ENCODE measurements around the gene AGTRAP.

The AGTRAP gene

DNA sequence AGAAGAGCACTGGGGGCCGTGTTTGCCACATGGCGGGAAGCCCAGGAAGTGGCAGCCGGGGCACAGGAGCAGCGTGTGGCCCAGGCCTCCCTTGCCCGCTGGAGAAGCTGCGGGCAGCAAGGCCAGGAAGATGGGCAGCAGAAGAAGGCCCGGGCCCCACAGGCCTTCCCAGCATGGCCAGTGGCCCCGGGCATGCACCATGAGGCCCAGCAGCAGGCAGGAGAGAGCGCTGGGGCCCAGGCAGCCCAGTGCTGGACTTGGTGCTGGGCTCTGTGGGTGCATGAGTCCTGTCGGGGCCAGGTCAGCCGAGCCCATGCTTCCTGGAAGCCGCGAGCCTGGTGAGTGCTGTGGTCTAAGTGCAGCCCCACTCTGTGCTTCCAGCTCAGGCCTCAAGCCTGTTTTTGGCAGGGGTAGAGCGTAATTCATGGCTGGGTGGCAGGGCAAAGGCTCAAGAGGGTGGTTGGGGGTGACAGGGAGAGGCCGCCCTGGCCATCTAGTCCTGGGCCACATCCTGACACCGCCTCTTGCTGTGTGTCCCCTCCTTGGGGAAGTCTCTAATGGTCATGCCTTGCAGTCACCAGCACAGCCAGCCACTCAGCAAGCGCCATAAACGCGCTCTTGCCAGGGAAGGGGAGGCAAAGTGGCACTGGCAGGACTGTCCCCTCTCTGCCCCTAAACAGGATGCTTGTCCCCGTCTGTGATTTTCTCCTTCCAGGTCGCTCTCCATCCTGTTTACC, 48.5 kb downstream of the AGTRAP start:
- DNase-seq (ENCODE audit: low read depth in 2 of 2): no peak

DNA sequence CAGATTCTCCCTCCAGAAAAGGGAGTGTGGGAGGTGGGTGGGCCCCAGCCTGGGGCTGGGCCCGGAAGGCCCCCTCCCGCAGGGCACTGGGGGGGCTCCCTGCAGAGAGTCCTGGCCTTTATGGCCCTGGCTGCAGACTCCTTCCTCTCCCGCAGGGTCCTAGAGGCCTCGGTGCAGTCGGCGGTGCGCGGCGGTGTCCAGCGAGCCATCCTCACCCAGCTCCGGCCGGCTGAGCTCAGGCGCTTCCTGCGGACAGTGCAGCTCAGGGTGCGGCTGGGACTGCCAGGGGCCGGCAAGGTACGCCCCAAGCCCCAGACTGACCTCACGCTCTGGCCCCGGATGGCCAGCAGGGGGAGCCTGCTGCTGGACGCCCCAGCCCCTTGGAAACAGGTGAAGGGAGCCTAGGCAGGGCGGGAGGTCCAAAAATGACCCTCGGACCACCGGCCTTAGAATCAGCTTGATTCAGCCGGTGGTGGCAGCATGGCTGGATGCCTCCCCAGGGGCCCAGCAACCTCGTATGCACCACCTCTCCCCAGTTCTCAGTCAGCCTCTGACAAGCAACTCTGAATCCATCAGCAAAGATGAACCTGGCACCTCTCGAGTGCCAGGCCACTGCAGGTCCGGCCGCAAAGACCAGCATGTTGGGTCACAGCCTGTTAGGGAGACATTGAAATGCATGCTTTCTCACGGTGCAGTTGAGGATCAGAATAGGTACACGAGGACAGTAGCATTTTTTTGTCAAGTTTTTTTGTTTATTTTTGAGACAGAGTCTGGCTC, 49.2 kb downstream of the AGTRAP start:
- DNase-seq (ENCODE audit: low read depth in 2 of 2): peak in 1 of 2 donors; percentile 30

DNA sequence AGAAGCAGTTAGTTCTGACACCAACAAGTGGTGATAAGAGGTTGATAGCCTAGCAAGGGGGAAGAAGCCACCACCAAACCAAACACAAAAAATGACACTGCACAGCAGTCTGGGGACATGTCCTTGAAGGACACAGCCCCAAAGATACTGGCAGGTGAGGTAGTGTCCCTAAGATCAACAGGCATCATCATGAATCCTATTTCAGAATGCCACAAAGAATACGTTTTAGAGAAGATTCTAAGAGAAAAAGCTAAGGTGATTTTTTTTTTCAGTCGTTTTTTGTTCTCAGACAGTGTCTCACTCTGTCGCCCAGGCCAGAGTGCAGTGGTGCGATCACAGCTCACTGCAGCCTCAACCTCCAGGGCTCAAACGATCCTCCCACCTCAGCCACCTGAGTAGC, 50.2 kb downstream of the AGTRAP start:
- no peak for DNase-seq (ENCODE audit: low read depth in 2 of 2)

DNA sequence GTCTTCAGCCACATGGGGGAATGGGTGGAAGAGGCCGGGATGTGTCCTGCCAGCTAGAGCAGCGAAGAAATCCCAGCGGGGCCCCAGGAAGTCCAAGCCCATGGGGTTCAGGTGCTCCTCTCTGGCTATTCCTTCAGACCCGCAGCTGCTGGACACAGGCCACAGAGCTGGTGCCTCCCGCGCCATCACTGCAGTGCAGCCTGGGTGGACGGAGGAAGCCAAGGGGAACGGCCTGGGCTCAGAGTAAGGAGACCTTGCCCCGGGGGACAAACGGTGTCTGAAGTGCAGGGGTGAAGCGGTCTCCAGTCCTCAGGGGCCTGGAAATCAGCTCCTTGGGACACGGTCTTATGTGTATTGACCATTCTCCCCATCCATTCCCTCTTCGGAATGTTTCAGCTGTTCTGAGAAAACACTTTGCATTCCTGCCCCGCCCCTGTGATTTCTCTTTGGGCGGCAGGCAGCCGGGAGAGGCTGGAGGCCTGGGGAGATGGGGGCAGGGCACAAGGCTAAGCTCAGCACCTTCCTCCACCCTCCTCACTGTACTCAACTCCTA, 51.4 kb downstream of the AGTRAP start:
- DNase-seq (ENCODE audit: low read depth in 2 of 2): no peak

DNA sequence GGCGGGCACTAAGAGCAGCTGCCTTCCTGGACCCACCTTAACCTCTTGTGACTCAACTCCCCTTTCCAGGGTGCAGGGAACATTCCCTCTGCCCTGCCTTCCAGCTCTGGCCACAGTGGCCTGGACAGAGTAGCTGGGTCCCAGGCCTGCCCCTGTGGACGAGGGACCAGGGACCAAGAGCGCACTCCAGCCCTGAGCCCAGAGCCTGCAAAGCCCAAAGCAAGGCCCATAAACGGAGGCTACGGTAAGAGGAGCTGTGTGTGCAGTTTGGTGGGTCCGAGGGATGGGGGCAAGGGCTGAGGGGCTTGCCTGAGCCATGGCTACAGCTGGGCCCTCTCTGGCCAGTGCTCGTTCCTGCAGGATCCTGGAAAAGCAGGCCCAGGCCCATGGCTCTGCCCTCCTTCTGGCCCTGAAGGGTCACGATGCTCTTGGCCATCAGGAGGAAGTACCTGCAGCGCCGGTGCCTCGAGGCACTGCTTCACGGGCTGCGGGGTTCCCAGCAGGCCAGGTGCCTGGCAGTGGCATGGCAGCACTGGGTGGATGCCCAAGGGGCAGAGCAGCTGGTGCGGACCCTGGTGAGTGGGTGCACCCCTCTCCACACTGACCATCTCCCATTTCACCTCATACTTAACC, 52.0 kb downstream of the AGTRAP start:
- DNase-seq (ENCODE audit: low read depth in 2 of 2): no peak

DNA sequence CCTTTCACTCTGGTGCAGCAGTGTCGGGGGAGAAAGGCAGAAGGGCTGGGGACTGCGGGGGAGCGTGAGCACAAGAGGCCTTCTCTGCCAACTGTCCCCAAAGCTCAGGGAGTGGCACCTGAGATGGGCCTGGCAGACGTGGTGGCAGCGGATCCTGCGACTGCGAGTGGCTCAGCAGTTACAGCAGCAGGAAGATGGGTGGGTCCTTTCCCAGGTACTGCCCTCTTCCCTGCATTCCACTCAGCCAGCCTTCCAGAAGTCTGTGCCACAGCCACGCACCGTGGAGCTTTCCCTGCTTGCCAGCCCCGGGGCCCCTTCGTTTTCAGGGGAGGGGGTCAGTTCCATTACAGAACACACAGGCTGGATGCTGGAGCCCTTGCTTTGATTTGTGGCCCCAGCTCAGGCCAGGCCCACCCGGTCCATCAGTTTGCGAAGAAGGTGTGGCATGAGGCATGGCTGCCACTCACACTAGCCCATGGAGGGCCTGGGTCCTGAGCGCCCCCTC, 52.7 kb downstream of the AGTRAP start:
- DNase-seq (ENCODE audit: low read depth in 2 of 2): no peak

DNA sequence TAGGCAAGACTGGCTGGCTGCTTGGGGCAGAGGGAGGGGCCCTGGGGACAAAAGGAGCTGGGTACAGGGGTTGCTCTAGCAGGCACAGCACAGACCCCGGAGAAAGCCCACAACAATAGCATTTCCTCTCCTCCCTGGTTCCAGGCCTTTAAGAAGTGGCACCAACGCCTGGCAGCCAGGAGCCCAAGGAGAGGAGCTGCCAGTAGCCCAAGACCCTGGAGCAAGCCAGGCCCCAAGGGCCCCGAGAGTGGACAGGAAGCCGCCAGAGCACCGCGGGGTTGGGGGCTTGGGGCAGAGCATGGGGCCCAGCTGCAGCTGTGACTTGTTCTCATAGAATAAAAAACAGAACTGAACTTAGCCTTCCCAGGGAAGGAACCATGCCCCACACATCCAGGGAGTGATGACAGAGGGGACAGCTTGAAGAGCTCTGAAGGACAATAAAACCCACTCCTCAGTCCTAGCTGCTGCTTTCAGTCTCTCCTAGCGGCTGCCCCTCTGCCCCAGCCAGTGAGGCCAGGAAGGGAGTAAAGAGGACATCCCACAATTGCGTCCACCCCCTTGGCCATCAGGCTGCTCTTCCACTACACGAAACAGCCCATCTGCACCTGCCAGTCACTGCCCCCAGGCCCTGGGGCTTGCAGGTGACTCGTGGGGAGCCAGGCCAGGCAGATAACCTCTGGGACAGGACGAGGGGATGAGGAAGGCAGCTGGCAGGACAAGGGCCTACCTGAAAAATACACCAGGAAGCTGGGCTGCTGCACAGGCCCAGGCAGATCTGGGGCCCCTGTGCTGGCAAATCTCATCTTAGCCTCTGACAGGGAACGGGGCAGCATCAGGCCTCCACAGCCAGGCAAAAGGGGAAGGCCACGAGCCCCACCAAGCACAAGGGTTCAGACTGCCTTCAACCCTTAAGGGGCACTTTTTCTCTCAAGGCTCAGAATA, 53.5 kb downstream of the AGTRAP start:
- no peak for DNase-seq (ENCODE audit: low read depth in 2 of 2)

DNA sequence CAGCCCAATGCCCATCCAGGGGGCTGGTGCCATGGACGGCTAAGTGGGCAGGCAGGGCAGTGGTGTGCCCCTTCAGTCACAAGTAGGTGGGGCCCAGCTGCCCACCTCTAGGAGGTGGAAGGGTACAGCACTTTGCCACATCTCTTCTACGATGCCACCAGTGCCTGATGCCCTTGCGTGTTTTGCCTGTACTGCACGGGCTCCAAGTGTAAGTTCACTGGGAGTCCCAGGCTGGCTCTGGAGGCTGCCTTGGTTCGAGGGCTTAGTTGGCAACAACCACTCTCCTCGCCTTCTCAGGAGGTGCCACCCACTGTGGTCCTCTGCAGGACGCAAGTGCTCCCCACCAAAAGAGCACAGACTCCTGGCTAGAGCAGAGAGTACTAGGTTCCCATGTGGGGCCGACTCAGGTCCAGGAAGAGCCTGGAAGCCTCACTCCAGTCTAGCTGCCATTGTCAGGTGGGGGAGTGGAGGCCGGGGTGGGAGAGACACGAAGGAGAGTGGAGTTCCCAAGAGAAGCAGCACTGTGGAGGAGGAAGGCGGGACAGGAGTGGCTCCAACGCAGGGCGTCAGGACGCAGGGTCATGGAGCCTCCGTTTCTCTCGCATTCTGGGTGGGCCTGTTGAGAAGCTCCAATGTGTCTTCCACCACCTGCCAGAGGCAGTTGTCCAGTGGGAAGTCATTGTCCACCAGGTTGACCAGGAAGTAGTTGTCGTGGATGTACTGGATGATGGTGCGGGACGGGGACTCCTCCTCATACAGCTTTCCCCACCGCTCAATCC, 54.4 kb downstream of the AGTRAP start:
- DNase-seq (ENCODE audit: low read depth in 2 of 2): no peak

DNA sequence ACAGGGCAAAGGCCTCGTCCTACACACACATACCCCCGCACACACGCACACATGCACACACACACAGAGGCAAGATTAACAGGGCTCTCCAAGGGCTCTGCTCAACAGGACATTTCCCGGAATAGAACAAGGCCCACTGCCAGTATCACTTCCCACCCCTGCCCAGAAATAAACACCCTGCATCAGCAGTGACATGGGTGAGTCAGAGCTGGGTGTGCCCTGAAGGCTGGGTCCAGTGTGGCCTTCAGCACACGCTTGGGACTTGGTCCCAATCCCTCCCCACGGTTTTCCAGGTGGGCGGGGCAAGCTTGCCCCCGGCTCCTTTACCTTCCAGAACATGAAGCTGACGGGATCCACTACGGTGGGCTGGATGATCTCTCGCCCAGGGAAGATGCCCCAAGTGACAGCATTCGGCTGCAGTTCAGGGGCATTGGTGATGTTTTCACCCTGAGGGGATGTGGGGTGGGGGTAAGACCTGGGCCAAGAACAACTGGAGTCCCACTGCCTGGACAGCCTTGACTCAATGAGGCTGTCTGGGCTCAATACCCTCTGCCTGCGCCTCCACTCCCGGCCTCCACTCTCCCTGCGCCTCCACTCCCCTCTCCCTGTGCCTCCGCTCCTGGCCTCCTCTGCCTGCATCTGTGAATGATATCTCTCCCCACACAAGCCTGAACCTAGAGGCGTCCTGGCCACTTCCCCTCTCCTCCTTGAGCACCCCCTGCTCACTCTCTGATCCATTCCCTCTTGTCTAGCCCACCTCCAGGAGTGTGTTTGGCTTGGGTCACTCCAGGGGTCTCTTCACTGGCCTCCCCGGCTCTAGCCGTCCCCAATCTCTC, 55.2 kb downstream of the AGTRAP start:
- no peak for DNase-seq (ENCODE audit: low read depth in 2 of 2)

DNA sequence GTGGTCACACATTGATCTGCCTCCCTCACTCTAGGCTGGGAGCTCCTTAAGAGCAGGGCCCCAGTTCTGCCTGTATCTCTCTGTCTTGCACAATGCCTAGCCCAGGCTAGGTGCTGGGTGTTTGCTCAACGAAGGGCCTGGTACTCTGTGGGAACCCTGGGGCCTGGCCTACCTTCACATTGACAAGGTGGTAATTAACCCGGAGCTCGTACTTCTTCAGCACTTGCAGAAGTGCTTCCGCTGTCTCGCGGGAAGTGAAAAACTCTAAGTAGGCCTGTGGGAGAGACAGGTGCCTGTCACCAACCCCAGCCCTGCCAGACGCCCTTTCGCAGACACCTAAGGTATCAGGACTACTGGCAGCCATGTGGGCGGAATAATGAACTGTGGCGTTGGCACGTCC, 56.2 kb downstream of the AGTRAP start:
- no peak for DNase-seq (ENCODE audit: low read depth in 2 of 2)

DNA sequence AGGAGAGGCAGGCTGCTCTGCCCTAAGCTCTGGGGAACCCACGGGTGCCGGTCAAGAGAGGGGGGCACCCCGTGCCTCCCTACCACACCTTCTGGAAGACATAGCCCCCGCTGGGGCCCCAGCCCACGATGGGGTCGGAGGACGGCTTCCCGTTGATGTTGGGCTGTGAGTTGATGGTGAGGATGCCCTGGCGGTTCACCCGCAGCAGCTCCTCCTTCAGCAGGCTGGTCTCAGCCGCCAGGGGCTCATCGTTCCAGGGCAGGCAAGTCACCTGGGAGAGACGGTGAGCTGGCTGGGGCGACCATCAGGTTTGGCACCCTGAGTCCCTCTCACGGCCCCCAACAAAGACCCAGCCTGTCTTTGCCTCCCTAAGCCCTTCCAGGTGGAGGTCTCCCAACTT, 57.9 kb downstream of the AGTRAP start:
- DNase-seq (ENCODE audit: low read depth in 2 of 2): no peak

DNA sequence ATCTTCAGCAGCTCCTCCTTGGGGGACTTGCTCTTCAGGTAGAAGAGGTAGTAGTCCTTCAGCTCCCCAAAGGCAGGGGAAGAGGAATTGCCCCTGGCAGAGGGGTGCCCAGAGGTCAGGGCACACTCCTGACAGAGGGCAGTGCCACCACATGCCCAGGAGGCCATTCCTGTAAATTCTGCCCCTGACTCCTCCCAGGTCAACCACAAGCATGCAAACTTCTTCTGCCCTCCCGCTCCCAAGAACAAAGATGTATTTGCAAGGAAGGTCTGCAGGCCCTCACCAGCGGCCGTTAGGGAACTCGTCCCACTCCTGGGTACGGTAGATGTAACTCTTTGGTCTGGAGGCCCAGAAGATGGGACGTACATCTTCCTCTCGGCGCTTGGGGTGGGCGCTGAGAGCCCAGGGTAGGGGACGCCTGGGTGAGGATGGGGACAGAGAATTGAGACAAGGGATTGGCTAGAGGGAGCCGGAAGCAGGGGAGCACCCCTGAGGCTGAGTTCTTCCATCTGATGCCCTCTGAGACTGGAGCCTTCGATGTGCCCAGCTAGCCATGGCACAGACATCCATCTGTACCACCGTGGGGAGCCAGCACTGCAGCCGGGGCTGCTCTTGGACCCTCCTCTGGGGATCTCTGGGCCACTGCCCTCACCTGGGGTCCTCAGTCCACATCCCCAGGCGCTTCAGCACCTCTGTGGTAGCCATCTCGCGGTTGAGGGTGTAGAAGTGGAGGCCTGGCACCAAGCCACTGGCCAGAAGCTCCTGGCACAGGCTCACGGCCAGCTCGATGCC, 58.7 kb downstream of the AGTRAP start:
- no peak for DNase-seq (ENCODE audit: low read depth in 2 of 2)

DNA sequence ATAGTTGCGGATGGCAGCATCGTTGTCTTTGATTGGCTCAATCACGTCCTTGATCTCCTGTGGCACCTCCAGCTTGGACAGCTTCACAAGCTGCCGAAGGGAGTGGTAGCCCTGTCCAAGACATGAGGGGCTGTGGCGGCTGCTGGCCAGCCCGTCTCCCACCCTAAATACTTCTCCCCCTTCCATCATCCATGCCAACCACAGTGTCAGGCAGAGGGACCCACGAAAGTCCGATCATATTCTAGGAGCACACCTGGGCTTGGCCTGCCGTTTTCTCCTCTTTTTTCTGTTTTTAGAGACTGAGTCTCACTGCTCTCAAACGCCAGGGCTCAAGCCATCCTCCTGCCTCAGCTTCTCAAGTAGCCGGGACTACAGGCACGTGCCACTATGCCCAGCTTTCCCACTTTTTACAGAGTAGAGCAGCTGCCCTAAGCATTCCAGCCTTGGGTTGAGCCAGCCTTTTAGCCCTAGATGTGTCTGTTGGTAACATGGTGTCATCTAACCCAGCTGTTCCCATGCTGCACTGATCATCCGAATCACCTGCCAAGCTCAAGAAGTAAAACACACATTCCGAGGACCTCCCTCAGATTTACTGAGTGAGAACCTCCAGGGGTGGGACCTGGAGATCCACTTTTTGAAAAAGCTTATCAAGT, 59.4 kb downstream of the AGTRAP start:
- no peak for DNase-seq (ENCODE audit: low read depth in 2 of 2)

DNA sequence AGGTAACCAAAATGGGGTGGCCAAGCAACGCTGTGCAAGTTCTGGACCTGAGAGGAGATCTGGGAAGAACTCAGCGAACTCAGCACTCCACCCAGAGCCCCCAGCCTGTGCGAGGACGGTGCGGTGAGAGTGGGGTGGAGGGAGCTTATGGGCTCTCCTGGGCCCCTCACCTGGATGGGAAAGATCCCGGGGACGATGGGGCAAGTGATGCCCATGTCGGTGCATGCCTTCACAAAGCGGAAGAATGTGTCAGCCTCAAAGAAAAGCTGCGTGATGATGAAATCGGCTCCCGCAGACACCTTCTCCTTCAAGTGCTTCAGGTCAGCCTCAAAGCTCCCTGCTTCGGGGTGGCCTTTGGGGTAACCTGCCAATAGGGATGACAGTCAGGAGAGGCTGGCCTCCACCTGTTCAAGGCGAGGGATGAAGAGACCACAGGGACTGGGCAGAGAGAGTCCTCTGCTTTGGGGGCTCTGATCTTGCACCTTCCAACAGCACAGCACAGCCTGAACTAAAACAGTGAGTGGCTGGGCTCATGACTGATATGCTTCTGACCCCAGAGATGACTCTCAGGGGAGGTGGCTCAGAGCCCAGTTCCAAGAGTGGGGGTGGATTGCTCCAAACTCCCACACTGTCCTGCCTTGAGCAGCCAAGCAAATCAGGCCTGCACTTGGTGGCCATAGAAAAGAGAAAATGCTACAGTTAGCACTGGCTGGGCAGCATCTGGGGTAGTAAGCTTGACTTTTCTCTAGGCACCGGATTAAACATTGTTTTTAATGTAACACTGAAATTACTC, 60.3 kb downstream of the AGTRAP start:
- no peak for DNase-seq (ENCODE audit: low read depth in 2 of 2)

DNA sequence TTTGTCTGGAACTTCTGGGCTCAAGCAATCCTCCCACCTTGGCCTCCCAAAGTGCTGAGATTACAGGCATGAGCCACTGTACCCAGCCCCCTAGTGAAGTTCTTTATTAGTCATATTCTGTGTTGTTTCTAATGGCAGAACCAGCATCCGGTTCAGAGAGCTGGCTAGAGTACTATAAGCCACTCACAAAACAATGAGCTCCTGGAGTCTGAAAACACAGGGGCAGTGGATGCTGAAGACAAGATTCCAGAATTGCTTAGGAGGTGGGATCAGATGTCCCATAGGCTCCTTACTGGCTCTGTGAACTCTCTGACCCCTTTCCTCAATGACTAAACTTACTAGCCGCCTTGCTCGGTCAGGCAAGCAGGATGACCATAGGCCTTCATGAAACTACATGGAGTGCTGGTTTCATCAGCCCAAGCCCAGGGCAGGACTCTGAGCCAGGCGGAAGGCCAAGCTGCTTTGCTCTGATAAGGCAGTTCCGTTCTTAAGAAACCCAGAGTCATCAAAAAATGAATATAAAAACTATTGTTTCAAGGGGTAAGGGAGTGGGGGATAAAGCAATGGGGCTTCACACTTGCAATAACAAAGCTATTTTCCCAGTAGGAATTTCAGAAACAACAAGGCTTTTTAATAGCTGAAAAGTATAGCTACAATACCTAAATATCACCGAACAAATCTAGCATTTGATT, 61.7 kb downstream of the AGTRAP start:
- no peak for DNase-seq (ENCODE audit: low read depth in 2 of 2)

DNA sequence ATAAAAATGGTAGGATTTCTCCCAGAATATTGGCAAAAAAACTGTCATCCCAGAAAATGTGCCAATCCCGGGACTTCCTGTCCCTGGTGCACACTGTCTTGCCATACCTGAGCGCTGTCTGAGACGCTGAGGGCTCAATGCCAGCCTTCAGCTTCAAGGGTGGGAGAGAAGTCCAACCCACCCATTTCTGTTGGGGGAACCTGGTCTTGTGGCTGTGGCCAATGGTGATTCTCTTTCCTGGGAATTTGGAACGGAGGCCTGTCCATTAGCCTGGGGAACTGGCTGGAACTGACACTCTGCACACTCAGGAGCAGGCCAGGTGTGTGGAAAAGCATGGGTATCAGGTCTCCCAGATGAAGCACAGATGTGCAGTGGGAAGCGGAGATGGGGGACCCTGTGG, 63.2 kb downstream of the AGTRAP start:
- DNase-seq (ENCODE audit: low read depth in 2 of 2): no peak

DNA sequence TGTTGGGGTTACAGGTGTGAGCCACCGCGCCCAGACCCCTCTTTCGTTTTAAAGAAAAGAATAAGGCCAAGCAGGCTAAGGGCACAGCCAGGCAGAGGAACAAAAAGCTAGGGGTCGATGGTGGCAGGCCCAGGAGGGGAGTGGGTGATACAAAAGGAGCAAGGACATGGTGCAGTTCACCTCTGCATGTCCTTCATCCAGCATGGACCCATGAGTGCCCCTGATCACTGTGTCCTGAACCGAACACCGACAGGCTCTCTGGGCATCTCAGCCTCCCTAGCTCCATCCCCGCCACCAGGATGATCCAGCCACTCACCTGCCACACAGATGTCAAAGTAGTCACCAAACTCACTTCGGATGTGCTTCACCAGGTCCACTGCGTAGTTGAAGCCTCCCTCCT, 64.0 kb downstream of the AGTRAP start:
- DNase-seq (ENCODE audit: low read depth in 2 of 2): no peak

Data from stimulated activated CD4-positive, alpha-beta T cell treated with anti-CD3 and anti-CD28 coated beads, Interleukin-15, amount 100 ng/mL, for 48 hours (primary cell).